Vein endothelial cell (primary cell): Measurements from ENCODE around the gene MTTP. TPM values are rescaled to one million over a fixed set of nuclear protein-coding genes. Genes with fewer than 3 reads are reported as not detected.

Source experiments
- total RNA-seq: library from RNA; depleted of rRNA; stranded (reverse); fragments of >200 nt; gene quantifications from 2 replicates; pipeline ENCODE4 v1.2.3, GENCODE V29; 2012

Gene MTTP
- not detected in 2 replicates for total RNA-seq

GRCh38 chr4:99574530-99575324 lies at the start of gene MTTP:
Gene MTTP, plus strand, starts transcription at chr4:99574824. Its CDS starts 86 bp downstream, at chr4:99574910.

GRCh38 chr4:99563310-99564186 lies 11.1 kb upstream of the MTTP start, which contains the start of gene TRMT10A:
Gene TRMT10A, minus strand, starts transcription at chr4:99564039. Its CDS starts 4,701 bp downstream, at chr4:99559338.

GRCh38 chr4:99657798-99658197 lies 83.2 kb downstream of the MTTP start, which contains the start of gene C4orf54:
Gene C4orf54, minus strand, starts transcription at chr4:99657828. Its CDS starts 3,180 bp downstream, at chr4:99654648.

Other genes starting within 250 kb of the MTTP start
- gene ADH1C, start 222.1 kb upstream of the MTTP start, total RNA-seq = not detected in 2 replicates
- not detected in 2 replicates for gene ADH7, start 139.5 kb upstream of the MTTP start, total RNA-seq
- gene C4orf17, start 63.8 kb upstream of the MTTP start, total RNA-seq = not detected in 2 replicates
- gene TRMT10A, start 10.8 kb upstream of the MTTP start, total RNA-seq = 5.2 and 7.5 TPM in 2 replicates
- gene C4orf54, start 83.0 kb downstream of the MTTP start, total RNA-seq = 0.10 TPM in 1 of 2 replicates, not detected in the other
- not detected in 2 replicates for gene DAPP1, start 242.0 kb downstream of the MTTP start, total RNA-seq